Globus pallidus (tissue), 1 donor: ENCODE data around the gene ZYG11B.
"Not testable (repeated sequence)": the region's sequence is repeated elsewhere in the genome, so short reads cannot be mapped to it uniquely, and the experiment has no call there.

Source experiments
- DNase-seq: peaks from one replicate; pipeline ENCODE4 v3.0.0-alpha.2; 2015; ENCODE audit warnings: low spot score

ZYG11B gene

GRCh38 chr1:52726265-52727113, at the start of gene ZYG11B:
Gene ZYG11B (plus strand): TSS chr1:52726453. CDS start chr1:52726654, 201 bp downstream.
- peak; percentile 82 for DNase-seq

DNA sequence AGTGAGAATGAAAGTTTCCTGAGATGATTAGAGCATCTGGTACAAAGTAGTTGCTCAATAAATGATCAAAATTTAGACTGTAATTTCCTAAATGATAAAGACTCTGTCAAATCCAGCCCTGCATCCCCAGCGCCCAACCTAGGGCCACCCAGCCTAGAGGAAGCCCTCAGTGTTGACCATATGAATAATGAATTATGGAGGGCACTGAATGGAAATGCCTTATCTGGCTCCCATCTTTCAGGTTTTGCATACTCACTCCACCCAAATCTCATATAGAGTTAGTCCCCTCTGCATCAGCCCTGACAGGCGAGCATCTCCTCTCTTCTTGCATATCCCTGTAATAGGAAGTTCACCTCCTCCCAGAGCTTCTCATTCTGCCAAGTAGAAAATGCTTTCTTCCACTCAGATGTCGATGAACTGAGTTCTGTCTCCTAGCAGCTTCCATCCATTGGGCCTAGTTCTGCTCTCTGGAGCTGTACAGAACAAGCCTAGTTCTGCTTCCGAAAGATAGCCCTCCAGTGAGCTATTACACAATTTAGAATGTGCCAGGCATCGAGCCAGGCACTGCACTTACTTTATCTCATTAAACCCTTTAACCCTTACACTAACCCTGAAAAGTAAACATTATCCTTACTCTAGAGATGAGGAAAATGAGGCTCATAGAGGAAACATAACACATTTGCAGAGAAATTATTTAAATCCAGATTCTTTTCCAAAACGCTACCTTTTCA, 49.0 kb upstream of the ZYG11B start:
- DNase-seq: no peak

DNA sequence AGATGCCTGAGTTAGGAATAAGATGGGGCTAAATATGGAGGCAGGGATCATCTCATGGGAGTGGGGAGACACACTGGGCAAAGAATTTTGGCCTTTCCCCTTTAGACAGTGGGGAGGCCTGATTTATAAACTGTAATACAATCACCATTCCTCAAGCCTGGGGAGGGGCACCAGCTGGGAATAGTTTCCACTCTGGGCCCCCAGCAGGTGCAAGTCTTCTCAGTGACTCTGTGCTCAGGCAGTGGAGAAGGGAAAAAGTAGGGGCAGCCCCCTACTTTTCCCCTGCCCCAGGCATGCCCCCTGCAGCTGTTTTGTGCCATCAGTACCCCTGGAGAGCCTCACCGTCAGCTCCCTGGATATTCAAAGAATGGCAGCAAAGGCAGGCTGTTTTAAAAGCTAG, 47.2 kb upstream of the ZYG11B start:
- no peak for DNase-seq

DNA sequence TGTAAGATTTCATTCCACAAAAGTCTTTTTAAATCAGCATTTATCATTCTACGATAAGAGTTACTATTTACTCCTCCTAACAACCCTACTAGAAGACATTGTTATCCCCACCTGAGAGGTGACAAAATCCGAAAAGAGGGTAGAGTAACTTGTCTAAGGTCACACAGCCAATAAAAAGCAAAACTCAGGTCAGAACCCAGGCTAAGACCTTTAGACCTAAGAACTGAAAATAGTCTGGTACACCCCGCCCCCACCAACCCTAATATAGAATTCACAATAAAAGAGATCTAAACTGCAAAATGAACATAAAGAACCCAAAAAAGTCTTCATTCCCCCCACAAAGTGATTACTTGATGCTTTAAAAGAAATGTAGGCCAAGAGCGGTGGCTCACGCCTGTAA, 46.8 kb upstream of the ZYG11B start:
- no peak for DNase-seq

- no peak for DNase-seq
Measured at GRCh38 chr1:52680353-52680752, 45.9 kb upstream of the ZYG11B start.

DNA sequence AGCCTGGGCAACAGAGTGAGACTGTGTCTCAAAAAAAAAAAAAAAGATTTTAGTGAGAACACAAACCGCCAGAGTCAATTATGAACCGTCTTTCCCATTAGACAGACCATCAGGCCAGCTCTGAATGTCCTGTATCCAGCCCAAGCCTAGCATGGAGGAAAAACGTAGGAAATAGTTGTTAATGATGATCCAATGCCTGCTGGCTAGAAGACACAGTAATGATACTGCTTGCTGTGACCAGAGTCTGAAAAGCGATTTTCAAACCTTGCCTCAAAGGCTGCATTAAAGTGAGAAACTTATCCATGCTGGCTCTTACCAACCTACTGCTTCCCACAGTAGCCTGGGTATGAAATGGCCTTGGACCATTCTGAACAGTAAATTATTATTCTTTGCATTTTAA, 45.1 kb upstream of the ZYG11B start:
- no peak for DNase-seq

DNA sequence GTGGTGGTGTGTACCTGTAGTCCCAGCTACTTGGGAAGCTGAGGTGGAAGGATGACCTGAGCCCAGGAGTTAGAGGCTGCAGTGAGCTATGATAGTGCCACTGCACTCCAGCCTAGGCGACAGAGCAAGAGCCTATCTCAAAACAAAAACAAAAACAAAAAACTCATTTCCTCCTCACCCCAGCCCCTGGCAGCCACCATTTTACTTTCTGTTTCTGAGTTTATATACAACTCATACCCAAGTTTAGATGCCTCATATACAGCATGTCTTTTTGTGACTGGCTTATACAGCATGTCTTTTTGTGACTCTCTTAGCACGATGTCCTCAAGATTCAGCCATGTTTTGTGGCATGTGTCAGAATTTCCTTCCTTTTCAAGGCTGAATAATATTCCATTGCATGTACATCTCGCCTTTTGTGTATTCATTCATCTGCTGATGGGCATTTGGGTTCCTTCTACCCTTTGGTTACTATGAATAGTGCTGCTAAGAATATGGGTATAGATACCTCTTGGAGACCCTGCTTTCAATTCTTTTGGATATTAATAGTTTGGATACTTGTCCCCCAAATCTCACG, 42.8 kb upstream of the ZYG11B start:
- no peak for DNase-seq

GRCh38 chr1:52684545-52684944, 41.7 kb upstream of the ZYG11B start:
- no peak for DNase-seq

- DNase-seq: peak; percentile 56
Measured at GRCh38 chr1:52686261-52686751, 39.9 kb upstream of the ZYG11B start.

DNA sequence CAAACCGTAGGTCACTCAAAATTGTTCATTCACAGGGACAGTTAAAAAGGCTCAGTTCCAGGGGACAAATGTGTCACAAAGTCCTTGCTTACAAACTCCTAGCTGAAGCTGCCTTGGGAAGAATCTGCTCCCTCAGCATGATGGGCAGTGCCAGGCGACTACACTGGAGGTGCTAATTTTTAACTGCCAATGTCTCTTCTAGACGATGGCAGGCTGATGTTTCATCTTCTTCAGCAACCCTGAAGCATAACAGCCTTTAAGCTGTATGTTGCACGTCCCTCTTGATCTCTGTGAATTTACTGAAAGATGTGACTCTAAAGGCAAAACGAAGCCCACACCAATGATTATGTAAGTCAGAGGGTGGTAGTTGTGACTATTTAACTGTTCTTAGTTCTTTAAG, 39.4 kb upstream of the ZYG11B start:
- no peak for DNase-seq

- no peak for DNase-seq
Measured at GRCh38 chr1:52691821-52692220, 34.4 kb upstream of the ZYG11B start.

DNA sequence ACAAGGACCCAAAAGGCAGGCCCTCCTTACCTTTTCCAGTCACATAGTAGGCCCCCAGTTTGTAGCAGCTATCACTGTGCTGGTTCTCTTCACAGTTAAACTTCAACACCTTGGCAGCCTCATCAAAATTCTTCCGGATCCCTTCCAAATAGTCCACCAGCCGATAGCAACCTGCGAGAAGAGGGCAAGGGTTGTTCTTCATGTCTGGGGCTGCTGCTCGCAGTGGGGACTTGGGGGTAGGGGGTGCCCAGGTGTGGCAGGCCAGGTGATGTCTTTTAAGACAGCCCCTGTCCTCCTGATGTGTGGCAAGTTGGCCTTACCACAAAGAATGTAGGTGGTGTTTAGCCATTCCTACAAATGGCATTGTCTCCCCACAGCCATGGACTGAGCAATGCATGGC, 33.6 kb upstream of the ZYG11B start:
- no peak for DNase-seq

- DNase-seq: not testable (repeated sequence)
Measured at GRCh38 chr1:52693351-52693750, 32.9 kb upstream of the ZYG11B start.

GRCh38 chr1:52693843-52694242, 32.4 kb upstream of the ZYG11B start:
- DNase-seq: no peak

DNA sequence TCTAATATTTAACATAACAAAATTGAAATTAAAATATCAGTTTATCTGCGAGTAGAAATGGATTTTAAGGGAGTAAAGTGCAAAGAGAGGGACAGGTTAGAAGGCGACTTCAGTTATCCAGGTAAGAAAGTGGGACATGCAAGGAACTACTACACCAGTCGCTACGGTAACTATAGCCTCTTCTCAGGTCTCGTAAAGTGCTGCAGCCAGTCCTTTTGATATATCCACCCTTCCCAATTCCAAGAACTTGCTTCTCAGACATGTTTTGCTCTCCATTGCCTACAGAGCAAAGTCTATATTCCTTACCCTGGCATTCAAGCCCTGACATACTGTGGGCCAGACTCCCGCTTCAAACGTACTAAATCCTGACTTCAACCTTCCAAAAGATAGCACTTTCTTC, 30.6 kb upstream of the ZYG11B start:
- DNase-seq: no peak

DNA sequence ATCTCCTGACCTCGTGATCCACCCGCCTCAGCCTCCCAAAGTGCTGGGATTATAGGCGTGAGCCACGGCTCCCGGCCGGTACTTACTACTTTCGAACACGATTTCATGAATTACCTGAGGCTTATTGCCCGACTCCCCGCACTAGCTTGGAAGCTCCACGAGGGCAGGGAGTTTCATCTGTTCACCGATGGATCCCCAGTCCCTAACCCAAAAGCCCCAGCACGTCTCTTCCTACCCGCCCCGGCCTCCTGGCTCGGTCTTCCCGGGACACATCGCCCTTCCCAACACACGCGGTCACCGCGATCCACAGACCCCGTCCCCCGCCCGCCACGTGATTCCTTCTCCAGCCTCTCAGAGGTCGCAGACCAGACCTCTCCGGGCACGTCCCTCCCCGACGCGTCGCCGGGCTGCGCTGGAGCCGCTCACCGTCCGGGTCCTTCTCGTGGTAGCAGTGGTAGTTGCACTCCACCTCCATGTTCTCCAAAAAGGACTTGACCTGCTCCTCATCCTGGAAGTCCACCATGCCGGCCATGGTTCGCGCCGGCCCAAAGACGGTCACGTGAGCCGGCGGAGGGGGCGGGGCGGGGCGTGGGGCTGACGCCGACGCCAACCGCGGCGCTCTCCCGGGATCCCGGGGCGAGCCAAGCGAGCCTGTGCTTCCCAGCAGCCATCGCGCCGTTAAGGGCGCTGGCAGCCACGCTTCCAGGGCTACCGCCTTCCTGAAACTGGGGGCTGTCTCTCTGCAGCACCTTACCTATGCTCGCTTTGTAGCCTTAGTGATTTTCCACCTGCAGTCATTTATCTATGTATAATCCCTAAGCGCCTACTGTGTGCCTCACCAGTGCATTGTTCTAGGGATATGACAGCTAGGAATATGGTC, 28.2 kb upstream of the ZYG11B start, which contains the start of gene COA7:
COA7 (minus strand) TSS at position 553 of the 880 bp plus-strand sequence; CDS start at position 532, 21 bp downstream.
- peak; percentile 87 for DNase-seq

DNA sequence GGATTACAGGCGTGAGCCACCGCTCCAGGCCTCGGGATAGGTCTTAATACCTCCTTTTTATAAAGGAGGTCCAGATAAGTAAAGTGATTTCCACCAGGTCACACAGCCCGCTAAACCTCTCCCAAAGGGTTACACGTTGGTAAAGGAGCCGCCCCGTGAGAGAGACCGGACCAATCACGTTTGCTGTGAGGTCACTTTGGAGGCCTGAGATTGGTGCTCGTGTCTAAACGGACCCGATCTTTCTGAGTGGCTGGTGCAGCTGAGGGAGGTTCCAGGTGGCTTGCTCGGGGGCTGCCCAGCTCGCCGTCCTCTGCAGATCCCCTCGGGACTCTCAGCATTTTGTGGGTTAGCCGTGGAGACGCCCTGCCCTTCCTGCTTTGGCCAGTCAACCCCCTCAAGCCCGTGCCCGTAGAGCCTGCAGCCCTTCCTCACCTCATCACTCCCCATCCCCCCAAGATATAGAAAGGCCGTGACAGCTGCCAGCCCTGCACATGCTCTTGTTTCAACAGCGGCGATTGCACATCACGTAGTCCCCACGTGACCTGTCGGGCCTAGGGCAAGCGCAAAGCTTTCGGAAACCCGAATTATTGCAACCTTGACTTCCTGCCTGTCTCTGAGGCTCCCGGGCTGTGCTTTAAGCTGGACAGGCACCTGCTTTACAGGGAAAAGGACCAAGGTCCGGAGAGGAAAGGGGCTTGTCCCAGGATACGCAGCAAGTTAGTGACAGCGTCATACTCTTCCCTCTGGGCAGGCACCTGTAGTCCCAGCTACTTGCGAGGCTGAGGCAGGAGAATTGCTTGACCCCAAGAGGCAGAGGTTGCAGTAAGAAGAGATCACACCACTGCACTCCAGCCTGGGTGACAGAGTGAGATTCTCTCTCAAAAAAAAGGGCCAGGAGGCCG, 23.1 kb upstream of the ZYG11B start:
- peak; percentile 95 for DNase-seq

DNA sequence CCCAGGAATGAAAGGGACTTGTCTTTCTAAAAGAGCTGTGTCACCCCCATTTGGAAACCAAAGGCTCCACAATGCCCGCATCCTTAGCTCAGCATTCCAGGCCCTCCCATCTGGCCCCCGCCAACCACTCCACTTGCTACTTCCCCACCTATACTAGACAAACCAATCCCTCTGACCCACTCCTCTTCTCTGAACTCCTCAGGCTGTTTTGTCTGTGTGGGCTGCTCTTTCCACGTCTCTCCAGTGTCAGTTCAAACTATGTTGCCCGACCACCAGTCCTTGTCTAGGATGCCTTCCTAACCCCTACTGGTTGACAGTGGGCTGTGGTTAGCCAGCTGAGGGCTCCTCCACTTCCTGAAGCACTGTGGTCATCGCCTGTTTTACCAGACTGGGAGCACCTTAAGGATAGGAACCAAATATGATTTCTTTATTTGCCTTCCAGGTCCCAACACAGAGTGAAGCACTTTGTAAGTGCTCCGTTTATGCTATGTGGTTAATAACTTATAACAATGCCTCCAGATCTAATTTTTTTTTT, 20.1 kb upstream of the ZYG11B start:
- no peak for DNase-seq

DNA sequence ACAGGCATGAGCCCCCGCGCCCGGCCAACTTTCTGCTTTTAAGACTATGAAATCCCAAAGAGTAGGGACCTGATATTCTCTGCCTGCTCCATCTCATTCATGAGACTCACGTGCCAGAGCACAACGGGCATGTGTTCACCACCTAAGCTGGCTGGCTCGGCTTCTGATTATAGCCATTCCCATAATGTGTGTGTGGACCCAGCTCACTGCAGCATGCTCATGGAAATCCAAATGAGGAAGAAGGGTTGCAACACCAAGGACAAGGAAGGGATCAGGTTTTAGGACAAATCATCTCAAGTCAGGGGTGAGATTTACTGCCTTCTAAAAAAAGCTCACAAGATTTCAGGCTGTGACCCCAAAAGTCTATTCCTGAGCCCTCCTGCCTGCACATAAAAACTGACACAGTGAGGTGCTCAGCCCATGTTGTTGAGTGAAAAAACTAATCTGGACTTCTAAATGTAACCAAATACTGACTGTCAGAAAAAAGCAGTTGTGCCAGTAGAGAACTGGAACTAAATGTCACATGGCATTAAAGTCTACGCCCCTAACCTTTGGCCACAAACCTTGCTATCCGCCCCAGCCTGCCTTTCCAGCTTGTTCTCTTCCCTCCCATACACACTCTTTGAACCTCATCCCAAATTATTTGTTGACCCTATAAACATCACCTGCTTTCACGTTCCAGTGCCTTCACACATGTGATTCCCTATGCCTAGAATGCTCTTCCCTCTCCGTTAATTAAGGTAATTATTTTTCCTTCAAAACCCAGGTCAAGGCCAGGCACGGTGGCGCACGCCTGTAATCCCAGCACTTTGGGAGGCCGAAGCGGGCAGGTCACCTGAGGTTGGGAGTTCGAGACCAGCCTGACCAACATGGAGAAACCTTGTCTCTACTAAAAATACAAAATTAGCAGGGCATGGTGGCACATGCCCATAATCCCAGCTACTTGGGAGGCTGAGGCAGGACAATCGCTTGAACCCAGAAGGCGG, 19.0 kb upstream of the ZYG11B start:
- no peak for DNase-seq
